HepG2 (cell line): ENCODE results near the gene PPFIA3. TPM values are rescaled to one million over a fixed set of nuclear protein-coding genes. Genes with fewer than 3 reads are reported as not detected.

ENCODE experiments used
- ATF7-NPFF ChIP-seq: sonication (generic); formaldehyde crosslinking; IDR thresholded peaks from 2 replicates; pipeline ENCODE4 v1.8.1; 2023; ENCODE audit warnings: mild to moderate bottlenecking, low read depth, missing genetic modification reagents, moderate library complexity
- ELF1 ChIP-seq: sonication (generic); formaldehyde crosslinking; IDR thresholded peaks from 2 replicates; pipeline ENCODE4 v1.4.0; 2020; ENCODE audit warnings: missing genetic modification reagents
- HES4 ChIP-seq: sonication (generic); formaldehyde crosslinking; IDR thresholded peaks from 2 replicates; pipeline ENCODE4 v1.9.0; 2021; ENCODE audit warnings: mild to moderate bottlenecking, missing genetic modification reagents, borderline replicate concordance
- HHEX ChIP-seq: IDR thresholded peaks from 2 replicates; pipeline ENCODE4 v1.6.1; 2016; ENCODE audit warnings: control low read depth
- HNRNPLL ChIP-seq: fragments of 200-400 bp; formaldehyde crosslinking; IDR thresholded peaks from 2 replicates; pipeline ENCODE4 v1.6.1; 2017; ENCODE audit warnings: mild to moderate bottlenecking, low read depth, low read length; ENCODE audit not compliant: poor library complexity, severe bottlenecking
- KLF12 ChIP-seq: sonication (generic); formaldehyde crosslinking; IDR thresholded peaks from 2 replicates; pipeline ENCODE4 v1.4.0; 2020; ENCODE audit warnings: missing genetic modification reagents, borderline replicate concordance
- KLF6 ChIP-seq: IDR thresholded peaks from 2 replicates; pipeline ENCODE4 v1.8.0; 2016; ENCODE audit warnings: missing biosample characterization, missing genetic modification reagents
- MAZ ChIP-seq, 2 experiments: sonication (generic) in 1 of 2; formaldehyde crosslinking in 1 of 2; IDR thresholded peaks; 2 replicates each; pipeline versions ENCODE4 v1.5.0 to v1.6.1; 2012 to 2020; ENCODE audit warnings: low read depth in 2 of 2, mild to moderate bottlenecking in 2 of 2, borderline replicate concordance in 1 of 2, improper control_type of control experiment in 1 of 2, low read length in 1 of 2, missing genetic modification reagents in 1 of 2, moderate library complexity in 1 of 2
- MYC ChIP-seq: sonication (generic); formaldehyde crosslinking; IDR thresholded peaks from 2 replicates; pipeline ENCODE4 v1.9.0; 2021; ENCODE audit warnings: missing genetic modification reagents, borderline replicate concordance
- NFYB ChIP-seq: sonication (generic); formaldehyde crosslinking; IDR thresholded peaks from 2 replicates; pipeline ENCODE4 v1.4.0; 2020; ENCODE audit warnings: missing genetic modification reagents
- ONECUT2 ChIP-seq: sonication (generic); formaldehyde crosslinking; IDR thresholded peaks from 2 replicates; pipeline ENCODE4 v1.4.0; 2020; ENCODE audit warnings: missing genetic modification reagents
- RARG ChIP-seq: sonication (generic); formaldehyde crosslinking; IDR thresholded peaks from 2 replicates; pipeline ENCODE4 v1.4.0; 2020; ENCODE audit warnings: low read depth, mild to moderate bottlenecking, missing genetic modification reagents
- ZNF256 ChIP-seq: sonication (generic); formaldehyde crosslinking; conservative IDR thresholded peaks from 2 replicates; pipeline ENCODE4 v1.4.0; 2020; ENCODE audit warnings: missing genetic modification reagents
- ZNF317 ChIP-seq: sonication (generic); formaldehyde crosslinking; IDR thresholded peaks from 2 replicates; pipeline ENCODE4 v1.5.0; 2020; ENCODE audit warnings: mild to moderate bottlenecking, missing genetic modification reagents
- ZNF44 ChIP-seq: sonication (generic); formaldehyde crosslinking; IDR thresholded peaks from 2 replicates; pipeline ENCODE4 v1.5.1; 2020; ENCODE audit warnings: mild to moderate bottlenecking, missing genetic modification reagents
- ZNF543 ChIP-seq: sonication (generic); formaldehyde crosslinking; IDR thresholded peaks from 2 replicates; pipeline ENCODE4 v1.4.0; 2020; ENCODE audit warnings: mild to moderate bottlenecking, missing genetic modification reagents
- ZNF589 ChIP-seq: sonication (generic); formaldehyde crosslinking; conservative IDR thresholded peaks from 2 replicates; pipeline ENCODE4 v1.8.0; 2022; ENCODE audit warnings: mild to moderate bottlenecking, moderate library complexity, missing genetic modification reagents
- ZNF616 ChIP-seq: sonication (generic); formaldehyde crosslinking; IDR thresholded peaks from 2 replicates; pipeline ENCODE4 v1.5.0; 2020; ENCODE audit warnings: low read depth, mild to moderate bottlenecking, missing genetic modification reagents
- ZNF678 ChIP-seq: sonication (generic); formaldehyde crosslinking; IDR thresholded peaks from 2 replicates; pipeline ENCODE4 v1.4.0; 2020; ENCODE audit warnings: mild to moderate bottlenecking, missing genetic modification reagents
- ZNF720 ChIP-seq: sonication (generic); formaldehyde crosslinking; IDR thresholded peaks from 2 replicates; pipeline ENCODE4 v1.4.0; 2020; ENCODE audit warnings: missing genetic modification reagents
- ZNF747 ChIP-seq: sonication (generic); formaldehyde crosslinking; IDR thresholded peaks from 2 replicates; pipeline ENCODE4 v1.8.1; 2023; ENCODE audit warnings: missing genetic modification reagents, mild to moderate bottlenecking, borderline replicate concordance
- ZSCAN22 ChIP-seq: sonication (generic); formaldehyde crosslinking; IDR thresholded peaks from 2 replicates; pipeline ENCODE4 v1.4.0; 2020; ENCODE audit warnings: mild to moderate bottlenecking, missing genetic modification reagents
- polyA plus RNA-seq, 8 experiments: library from polyadenylated mRNA; depleted of rRNA in 3 of 8; stranded (reverse) in 7 of 8; unstranded in 1 of 8; fragments of >200 nt; fragmentation: Illumina TruSeq in 4 of 8; extraction: Trizol in 4 of 8; gene quantifications; 2 replicates each; pipeline versions ENCODE4 v1.2.1 to v1.2.3, GENCODE V29; 2011 to 2016; ENCODE audit warnings: low read depth in 4 of 8, missing spikeins in 1 of 8, mixed read lengths in 1 of 8; ENCODE audit not compliant: insufficient read depth in 1 of 8
- total RNA-seq, 5 experiments: library from RNA; depleted of rRNA; stranded (reverse); fragments of >200 nt; fragmentation: Illumina TruSeq; extraction: Trizol; gene quantifications; 2 replicates each; pipeline ENCODE4 v1.2.3, GENCODE V29; 2016; ENCODE audit warnings: low read depth in 1 of 5
- TF ChIP-seq, protein P1 (sequence below): fragments of 450-650 bp; IDR thresholded peaks from 2 replicates; pipeline ENCODE4 v1.6.1; 2017; ENCODE audit warnings: mild to moderate bottlenecking
- TF ChIP-seq, protein P2 (sequence below): sonication (generic); formaldehyde crosslinking; IDR thresholded peaks from 2 replicates; pipeline ENCODE4 v1.8.0; 2022; ENCODE audit warnings: mild to moderate bottlenecking, missing genetic modification reagents
- TF ChIP-seq, protein P3 (sequence below): sonication (generic); formaldehyde crosslinking; IDR thresholded peaks from 2 replicates; pipeline ENCODE4 v1.8.0; 2022; ENCODE audit warnings: mild to moderate bottlenecking, missing genetic modification reagents, moderate library complexity

The PPFIA3 gene
- total and polyA plus RNA-seq, 2 of the 13 experiments (the other 11 are each of a cell fraction or from before 2014, with no cell fraction given): 6.7 to 8.6 TPM

DNA sequence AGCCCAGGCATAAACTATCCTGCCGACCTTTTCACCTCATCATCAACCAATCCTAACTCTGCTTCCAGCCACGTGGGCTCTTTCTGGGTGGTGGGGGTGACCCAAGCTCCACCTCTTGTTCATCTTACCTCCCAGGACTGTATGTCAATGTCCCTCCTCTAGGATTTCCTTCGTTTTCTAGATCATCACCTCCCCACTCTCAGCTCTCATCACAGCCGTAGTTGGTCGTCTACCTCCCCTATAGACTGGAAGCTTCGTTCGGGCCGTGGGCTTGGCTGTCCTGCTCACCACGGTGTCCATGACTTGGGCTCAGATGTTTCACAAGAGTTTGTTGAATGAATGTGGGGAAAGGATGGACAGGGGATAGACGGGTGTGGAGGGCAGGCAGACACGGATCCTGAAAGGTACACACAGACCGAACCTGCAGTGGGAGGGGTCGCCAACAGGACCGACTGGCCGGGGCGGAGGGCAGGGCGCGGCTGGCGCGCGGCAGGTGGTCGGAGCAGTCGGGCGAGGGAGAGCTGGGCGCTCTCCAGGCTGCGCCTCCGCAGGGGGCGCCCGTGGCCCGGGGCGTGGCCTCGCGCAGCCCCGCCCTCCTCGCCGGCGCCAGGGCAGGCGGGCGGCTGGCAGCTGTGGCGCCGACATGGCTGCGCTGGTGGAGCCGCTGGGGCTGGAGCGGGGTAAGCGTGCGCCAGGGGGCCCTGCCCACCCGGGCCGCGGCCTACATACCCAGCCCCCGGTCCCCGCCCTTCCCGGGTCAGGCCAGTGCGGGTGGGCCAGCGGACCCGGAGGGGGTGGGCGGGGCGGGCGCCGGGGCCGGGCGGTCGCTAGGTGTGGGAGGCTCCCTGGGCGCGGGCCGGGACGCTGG lies 5.3 kb upstream of the PPFIA3 start, which contains the start of gene LIN7B (continued):
- TF ChIP-seq, protein P1, sequence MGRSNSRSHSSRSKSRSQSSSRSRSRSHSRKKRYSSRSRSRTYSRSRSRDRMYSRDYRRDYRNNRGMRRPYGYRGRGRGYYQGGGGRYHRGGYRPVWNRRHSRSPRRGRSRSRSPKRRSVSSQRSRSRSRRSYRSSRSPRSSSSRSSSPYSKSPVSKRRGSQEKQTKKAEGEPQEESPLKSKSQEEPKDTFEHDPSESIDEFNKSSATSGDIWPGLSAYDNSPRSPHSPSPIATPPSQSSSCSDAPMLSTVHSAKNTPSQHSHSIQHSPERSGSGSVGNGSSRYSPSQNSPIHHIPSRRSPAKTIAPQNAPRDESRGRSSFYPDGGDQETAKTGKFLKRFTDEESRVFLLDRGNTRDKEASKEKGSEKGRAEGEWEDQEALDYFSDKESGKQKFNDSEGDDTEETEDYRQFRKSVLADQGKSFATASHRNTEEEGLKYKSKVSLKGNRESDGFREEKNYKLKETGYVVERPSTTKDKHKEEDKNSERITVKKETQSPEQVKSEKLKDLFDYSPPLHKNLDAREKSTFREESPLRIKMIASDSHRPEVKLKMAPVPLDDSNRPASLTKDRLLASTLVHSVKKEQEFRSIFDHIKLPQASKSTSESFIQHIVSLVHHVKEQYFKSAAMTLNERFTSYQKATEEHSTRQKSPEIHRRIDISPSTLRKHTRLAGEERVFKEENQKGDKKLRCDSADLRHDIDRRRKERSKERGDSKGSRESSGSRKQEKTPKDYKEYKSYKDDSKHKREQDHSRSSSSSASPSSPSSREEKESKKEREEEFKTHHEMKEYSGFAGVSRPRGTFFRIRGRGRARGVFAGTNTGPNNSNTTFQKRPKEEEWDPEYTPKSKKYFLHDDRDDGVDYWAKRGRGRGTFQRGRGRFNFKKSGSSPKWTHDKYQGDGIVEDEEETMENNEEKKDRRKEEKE: no peak
- TF ChIP-seq KLF12 (CRISPR knock-in tag): peak; percentile 71; the same call in 1 of the 2 replicates
- TF ChIP-seq ZNF543 (CRISPR knock-in tag): no peak
- no peak for TF ChIP-seq ZSCAN22 (CRISPR knock-in tag)
- 0 out of 2 replicates have a peak, but pooled peaks have one; percentile 50 for TF ChIP-seq ZNF256
- 0 out of 2 replicates have a peak, but pooled peaks have one; percentile 40 for TF ChIP-seq MAZ (IDR thresholded peaks at IDR 0.05; ENCODE audit: borderline replicate concordance, low read depth, low read length)
- peak; percentile 72; the same call in 1 of the 2 replicates for TF ChIP-seq MAZ (CRISPR knock-in tag; IDR thresholded peaks at IDR 0.05; ENCODE audit: low read depth)
- no peak for TF ChIP-seq ONECUT2 (CRISPR knock-in tag)
- TF ChIP-seq ZNF747 (CRISPR knock-in tag): no peak
- TF ChIP-seq ZNF317: no peak
- TF ChIP-seq ZNF616 (CRISPR knock-in tag): peak; percentile 52; the same call in 1 of the 2 replicates
- no peak for TF ChIP-seq RARG (CRISPR knock-in tag)
- TF ChIP-seq NFYB: peak; percentile 65
- 0 out of 2 replicates have a peak, but pooled peaks have one; percentile 11 for TF ChIP-seq ELF1
- peak; percentile 78; the same call in 1 of the 2 replicates for TF ChIP-seq ATF7-NPFF (CRISPR knock-in tag)
- TF ChIP-seq ZNF589 (CRISPR knock-in tag): no peak
- no peak for TF ChIP-seq ZNF720 (CRISPR knock-in tag)
- peak; percentile 53; the same call in 1 of the 2 replicates for TF ChIP-seq MYC
- TF ChIP-seq KLF6: peak; percentile 77
- TF ChIP-seq, protein P2, sequence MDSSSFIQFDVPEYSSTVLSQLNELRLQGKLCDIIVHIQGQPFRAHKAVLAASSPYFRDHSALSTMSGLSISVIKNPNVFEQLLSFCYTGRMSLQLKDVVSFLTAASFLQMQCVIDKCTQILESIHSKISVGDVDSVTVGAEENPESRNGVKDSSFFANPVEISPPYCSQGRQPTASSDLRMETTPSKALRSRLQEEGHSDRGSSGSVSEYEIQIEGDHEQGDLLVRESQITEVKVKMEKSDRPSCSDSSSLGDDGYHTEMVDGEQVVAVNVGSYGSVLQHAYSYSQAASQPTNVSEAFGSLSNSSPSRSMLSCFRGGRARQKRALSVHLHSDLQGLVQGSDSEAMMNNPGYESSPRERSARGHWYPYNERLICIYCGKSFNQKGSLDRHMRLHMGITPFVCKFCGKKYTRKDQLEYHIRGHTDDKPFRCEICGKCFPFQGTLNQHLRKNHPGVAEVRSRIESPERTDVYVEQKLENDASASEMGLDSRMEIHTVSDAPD: no peak
- TF ChIP-seq HES4 (CRISPR knock-in tag): peak; percentile 76
- no peak for TF ChIP-seq HHEX (CRISPR knock-in tag)
- TF ChIP-seq, protein P3, sequence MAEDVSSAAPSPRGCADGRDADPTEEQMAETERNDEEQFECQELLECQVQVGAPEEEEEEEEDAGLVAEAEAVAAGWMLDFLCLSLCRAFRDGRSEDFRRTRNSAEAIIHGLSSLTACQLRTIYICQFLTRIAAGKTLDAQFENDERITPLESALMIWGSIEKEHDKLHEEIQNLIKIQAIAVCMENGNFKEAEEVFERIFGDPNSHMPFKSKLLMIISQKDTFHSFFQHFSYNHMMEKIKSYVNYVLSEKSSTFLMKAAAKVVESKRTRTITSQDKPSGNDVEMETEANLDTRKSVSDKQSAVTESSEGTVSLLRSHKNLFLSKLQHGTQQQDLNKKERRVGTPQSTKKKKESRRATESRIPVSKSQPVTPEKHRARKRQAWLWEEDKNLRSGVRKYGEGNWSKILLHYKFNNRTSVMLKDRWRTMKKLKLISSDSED (CRISPR knock-in tag): no peak
- no peak for TF ChIP-seq ZNF678 (CRISPR knock-in tag)
- no peak for TF ChIP-seq ZNF44 (CRISPR knock-in tag)
- TF ChIP-seq HNRNPLL: peak; percentile 51
